GM18505 (cell line): Measurements from ENCODE around the gene MTX2.
"Not testable (repeated sequence)": the region's sequence is repeated elsewhere in the genome, so short reads cannot be mapped to it uniquely, and the experiment has no call there.

Experiments used
- ATAC-seq: cut with Tn5 transposase; IDR thresholded peaks from one replicate; pipeline ENCODE4 v1.9.1; 2021; ENCODE audit not compliant: unreplicated experiment
- POLR2A ChIP-seq: IDR thresholded peaks from 4 replicates; pipeline ENCODE4 v1.6.1; 2011; ENCODE audit warnings: borderline replicate concordance; ENCODE audit not compliant: insufficient read depth, insufficient read length; ENCODE audit errors: extremely low read depth

Gene MTX2

GRCh38 chr2:176364273-176364977, 95.2 kb downstream of the MTX2 start:
- no peak for TF ChIP-seq POLR2A
- no peak for ATAC-seq

GRCh38 chr2:176368349-176368748, 99.1 kb downstream of the MTX2 start:
- no peak for ATAC-seq
- TF ChIP-seq POLR2A, result no peak

GRCh38 chr2:176370467-176371171, 101.4 kb downstream of the MTX2 start:
- TF ChIP-seq POLR2A, result no peak
- ATAC-seq, result no peak

- ATAC-seq, result not testable (repeated sequence)
Measured at GRCh38 chr2:176373155-176373554, 103.9 kb downstream of the MTX2 start.

- TF ChIP-seq POLR2A, result no peak
- ATAC-seq, result no peak
Measured at GRCh38 chr2:176378323-176378722, 109.1 kb downstream of the MTX2 start.

- ATAC-seq, result no peak
Measured at GRCh38 chr2:176380341-176380740, 111.1 kb downstream of the MTX2 start.

GRCh38 chr2:176383100-176383499, 113.9 kb downstream of the MTX2 start:
- no peak for ATAC-seq
- no peak for TF ChIP-seq POLR2A

More at GRCh38 chr2:176380341-176380740, 111.1 kb downstream of the MTX2 start:
- TF ChIP-seq POLR2A, result no peak

- no peak for ATAC-seq
- no peak for TF ChIP-seq POLR2A
Measured at GRCh38 chr2:176383836-176384442, 114.7 kb downstream of the MTX2 start.

- ATAC-seq, result no peak
- TF ChIP-seq POLR2A, result no peak
Measured at GRCh38 chr2:176385219-176385759, 116.0 kb downstream of the MTX2 start.

GRCh38 chr2:176385838-176386237, 116.6 kb downstream of the MTX2 start:
- no peak for ATAC-seq
- no peak for TF ChIP-seq POLR2A
